ENCODE results near the gene DUT.
A peak's percentile ranks its signal among the peaks of the same experiment; 100 is the strongest.

Gene DUT

DNA sequence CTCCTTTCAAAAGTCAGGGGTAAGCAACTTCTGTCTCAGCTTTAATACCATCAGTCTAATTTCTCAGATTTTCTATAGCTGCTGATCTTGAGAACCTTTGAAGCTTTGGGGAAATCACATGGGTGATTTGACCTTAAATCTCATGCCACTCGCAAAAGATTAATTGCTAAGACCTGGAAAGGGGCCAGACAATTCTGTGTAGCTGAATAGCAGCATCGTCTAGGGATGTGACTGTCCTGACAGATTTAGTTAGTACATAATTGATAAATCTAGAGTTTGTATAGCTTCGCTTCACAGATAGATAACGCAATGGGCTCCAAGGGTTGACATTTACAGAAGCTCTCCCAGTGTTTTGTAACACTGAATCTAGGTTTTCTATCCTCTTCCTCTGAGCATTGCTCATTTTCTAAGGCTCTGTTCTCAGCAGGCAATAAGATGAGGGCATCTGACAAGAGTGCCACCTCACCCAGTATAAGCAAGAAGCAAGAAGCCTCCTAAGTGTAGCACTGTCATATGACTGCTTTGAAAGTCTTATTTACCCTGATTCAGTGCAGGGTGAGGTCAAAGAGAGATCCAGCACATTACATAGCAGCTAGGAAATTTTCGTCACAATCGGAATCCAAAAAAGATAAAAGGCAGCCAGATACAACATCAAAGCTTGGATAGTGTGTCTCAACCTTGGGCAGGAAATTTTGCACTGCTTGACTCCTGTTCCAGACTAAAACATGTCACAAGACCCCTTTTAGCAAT is 47.7 kb upstream of the DUT start:
- no peak for ATAC-seq

DNA sequence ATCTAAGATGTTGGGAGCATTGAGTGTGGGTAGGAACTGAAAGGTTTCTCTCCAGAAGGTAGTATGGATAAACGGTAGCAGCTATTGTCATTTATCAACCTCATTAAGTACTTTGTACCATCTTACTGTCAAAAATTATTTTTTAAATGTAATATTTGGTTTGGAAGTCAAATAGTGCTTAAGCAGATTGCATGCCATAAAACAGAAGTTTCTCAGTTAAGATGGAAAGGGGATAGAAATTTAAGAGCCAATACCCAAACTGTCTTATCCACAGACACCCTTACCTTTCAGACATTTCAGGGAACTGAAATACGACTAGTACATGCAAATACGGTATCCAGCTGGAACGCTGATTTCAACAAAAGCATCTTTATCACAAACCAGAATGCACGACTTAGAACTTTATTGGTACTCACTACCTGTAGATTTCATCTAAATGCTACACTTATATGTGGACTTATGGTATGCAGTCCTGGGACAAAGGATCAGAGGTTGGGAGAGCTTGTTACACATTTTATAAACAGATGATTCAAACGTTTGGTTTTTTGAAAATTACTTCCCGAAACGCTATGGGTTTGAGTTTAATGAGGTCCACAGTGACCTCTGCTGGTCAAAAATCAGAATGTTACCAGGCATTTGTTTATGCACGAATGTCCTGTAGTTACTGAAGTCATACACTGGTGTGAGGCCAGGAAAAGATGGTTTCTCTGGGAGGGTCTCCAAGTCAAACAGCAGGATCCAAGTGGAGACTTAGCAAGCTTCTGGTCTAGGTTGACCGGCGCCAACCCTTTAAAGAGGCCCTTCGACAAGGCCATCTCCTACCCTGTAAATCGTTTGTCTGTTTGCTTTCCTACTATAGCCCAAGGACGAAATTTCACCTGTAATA is 45.7 kb upstream of the DUT start:
- ATAC-seq: peak; percentile 96
- TF ChIP-seq ZNF70 (CRISPR knock-in tag; IDR thresholded peaks at IDR 0.05) (no peak), OSR1 (CRISPR knock-in tag; IDR thresholded peaks at IDR 0.05) (no peak)

More for the DNA sequence above, 47.7 kb upstream of the DUT start:
- TF ChIP-seq TCF4 (CRISPR knock-in tag; IDR thresholded peaks at IDR 0.05; ENCODE audit: borderline replicate concordance) (no peak), ISL1 (CRISPR knock-in tag; IDR thresholded peaks at IDR 0.05) (no peak), ZFP3 (CRISPR knock-in tag; IDR thresholded peaks at IDR 0.05) (no peak), SNAI2 (CRISPR knock-in tag; IDR thresholded peaks at IDR 0.05) (no peak), OSR1 (CRISPR knock-in tag; IDR thresholded peaks at IDR 0.05) (no peak), ZC3H10 (CRISPR knock-in tag; IDR thresholded peaks at IDR 0.05) (no peak), ARNTL (CRISPR knock-in tag; IDR thresholded peaks at IDR 0.05; ENCODE audit: borderline replicate concordance, low read depth) (no peak), CSDC2 (CRISPR knock-in tag; IDR thresholded peaks at IDR 0.05) (no peak), BACH2 (CRISPR knock-in tag; IDR thresholded peaks at IDR 0.05; ENCODE audit: borderline replicate concordance) (no peak), ZFP30 (CRISPR knock-in tag; IDR thresholded peaks at IDR 0.05) (no peak), ZNF70 (CRISPR knock-in tag; IDR thresholded peaks at IDR 0.05) (no peak), GLIS3 (CRISPR knock-in tag; IDR thresholded peaks at IDR 0.05) (no peak), PPARA (CRISPR knock-in tag; IDR thresholded peaks at IDR 0.05; ENCODE audit: borderline replicate concordance) (no peak)
- TF ChIP-seq, protein P1, sequence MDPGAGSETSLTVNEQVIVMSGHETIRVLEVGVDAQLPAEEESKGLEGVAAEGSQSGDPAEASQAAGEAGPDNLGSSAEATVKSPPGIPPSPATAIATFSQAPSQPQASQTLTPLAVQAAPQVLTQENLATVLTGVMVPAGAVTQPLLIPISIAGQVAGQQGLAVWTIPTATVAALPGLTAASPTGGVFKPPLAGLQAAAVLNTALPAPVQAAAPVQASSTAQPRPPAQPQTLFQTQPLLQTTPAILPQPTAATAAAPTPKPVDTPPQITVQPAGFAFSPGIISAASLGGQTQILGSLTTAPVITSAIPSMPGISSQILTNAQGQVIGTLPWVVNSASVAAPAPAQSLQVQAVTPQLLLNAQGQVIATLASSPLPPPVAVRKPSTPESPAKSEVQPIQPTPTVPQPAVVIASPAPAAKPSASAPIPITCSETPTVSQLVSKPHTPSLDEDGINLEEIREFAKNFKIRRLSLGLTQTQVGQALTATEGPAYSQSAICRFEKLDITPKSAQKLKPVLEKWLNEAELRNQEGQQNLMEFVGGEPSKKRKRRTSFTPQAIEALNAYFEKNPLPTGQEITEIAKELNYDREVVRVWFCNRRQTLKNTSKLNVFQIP (CRISPR knock-in tag; IDR thresholded peaks at IDR 0.05; ENCODE audit: borderline replicate concordance, low read depth): no peak
- TF ChIP-seq, protein P2, sequence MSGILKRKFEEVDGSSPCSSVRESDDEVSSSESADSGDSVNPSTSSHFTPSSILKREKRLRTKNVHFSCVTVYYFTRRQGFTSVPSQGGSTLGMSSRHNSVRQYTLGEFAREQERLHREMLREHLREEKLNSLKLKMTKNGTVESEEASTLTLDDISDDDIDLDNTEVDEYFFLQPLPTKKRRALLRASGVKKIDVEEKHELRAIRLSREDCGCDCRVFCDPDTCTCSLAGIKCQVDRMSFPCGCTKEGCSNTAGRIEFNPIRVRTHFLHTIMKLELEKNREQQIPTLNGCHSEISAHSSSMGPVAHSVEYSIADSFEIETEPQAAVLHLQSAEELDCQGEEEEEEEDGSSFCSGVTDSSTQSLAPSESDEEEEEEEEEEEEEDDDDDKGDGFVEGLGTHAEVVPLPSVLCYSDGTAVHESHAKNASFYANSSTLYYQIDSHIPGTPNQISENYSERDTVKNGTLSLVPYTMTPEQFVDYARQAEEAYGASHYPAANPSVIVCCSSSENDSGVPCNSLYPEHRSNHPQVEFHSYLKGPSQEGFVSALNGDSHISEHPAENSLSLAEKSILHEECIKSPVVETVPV (CRISPR knock-in tag; IDR thresholded peaks at IDR 0.05): no peak
- TF ChIP-seq, protein P3, sequence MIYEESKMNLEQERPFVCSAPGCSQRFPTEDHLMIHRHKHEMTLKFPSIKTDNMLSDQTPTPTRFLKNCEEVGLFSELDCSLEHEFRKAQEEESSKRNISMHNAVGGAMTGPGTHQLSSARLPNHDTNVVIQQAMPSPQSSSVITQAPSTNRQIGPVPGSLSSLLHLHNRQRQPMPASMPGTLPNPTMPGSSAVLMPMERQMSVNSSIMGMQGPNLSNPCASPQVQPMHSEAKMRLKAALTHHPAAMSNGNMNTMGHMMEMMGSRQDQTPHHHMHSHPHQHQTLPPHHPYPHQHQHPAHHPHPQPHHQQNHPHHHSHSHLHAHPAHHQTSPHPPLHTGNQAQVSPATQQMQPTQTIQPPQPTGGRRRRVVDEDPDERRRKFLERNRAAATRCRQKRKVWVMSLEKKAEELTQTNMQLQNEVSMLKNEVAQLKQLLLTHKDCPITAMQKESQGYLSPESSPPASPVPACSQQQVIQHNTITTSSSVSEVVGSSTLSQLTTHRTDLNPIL (CRISPR knock-in tag; IDR thresholded peaks at IDR 0.05; ENCODE audit: low read depth): no peak
- TF ChIP-seq, protein P4, sequence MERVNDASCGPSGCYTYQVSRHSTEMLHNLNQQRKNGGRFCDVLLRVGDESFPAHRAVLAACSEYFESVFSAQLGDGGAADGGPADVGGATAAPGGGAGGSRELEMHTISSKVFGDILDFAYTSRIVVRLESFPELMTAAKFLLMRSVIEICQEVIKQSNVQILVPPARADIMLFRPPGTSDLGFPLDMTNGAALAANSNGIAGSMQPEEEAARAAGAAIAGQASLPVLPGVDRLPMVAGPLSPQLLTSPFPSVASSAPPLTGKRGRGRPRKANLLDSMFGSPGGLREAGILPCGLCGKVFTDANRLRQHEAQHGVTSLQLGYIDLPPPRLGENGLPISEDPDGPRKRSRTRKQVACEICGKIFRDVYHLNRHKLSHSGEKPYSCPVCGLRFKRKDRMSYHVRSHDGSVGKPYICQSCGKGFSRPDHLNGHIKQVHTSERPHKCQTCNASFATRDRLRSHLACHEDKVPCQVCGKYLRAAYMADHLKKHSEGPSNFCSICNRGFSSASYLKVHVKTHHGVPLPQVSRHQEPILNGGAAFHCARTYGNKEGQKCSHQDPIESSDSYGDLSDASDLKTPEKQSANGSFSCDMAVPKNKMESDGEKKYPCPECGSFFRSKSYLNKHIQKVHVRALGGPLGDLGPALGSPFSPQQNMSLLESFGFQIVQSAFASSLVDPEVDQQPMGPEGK (CRISPR knock-in tag; IDR thresholded peaks at IDR 0.05; ENCODE audit: borderline replicate concordance): no peak

DNA sequence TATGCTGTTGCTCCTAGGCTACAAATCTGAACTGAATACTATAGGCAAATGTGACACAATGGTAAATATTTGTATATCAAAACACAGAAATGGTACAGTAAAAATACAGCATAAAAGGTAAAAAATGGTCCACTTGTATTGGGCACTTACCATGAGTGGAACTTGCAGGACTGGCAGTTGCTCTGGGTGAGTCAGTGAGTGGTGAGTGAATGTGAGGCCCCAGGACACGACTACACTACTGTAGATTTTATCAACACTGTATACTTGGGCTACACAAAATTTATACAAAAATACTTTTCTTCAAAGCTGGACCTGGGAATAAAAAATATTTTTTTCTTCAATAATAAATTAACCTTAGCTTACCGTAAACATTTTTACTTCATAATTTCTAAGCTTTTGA is 41.6 kb upstream of the DUT start:
- ATAC-seq: no peak
- TF ChIP-seq BACH2 (CRISPR knock-in tag; IDR thresholded peaks at IDR 0.05; ENCODE audit: borderline replicate concordance) (no peak), ZFP3 (CRISPR knock-in tag; IDR thresholded peaks at IDR 0.05) (no peak), ZC3H10 (CRISPR knock-in tag; IDR thresholded peaks at IDR 0.05) (no peak), ZNF8 (CRISPR knock-in tag; IDR thresholded peaks at IDR 0.05) (no peak), ARNTL (CRISPR knock-in tag; IDR thresholded peaks at IDR 0.05; ENCODE audit: borderline replicate concordance, low read depth) (no peak), ESRRG (CRISPR knock-in tag; IDR thresholded peaks at IDR 0.05) (no peak), TCF4 (CRISPR knock-in tag; IDR thresholded peaks at IDR 0.05; ENCODE audit: borderline replicate concordance) (no peak), GLIS3 (CRISPR knock-in tag; IDR thresholded peaks at IDR 0.05) (no peak)
- TF ChIP-seq, protein P1 (CRISPR knock-in tag; IDR thresholded peaks at IDR 0.05; ENCODE audit: borderline replicate concordance, low read depth): no peak
- TF ChIP-seq, protein P4 (CRISPR knock-in tag; IDR thresholded peaks at IDR 0.05; ENCODE audit: borderline replicate concordance): no peak
- TF ChIP-seq, protein P2 (CRISPR knock-in tag; IDR thresholded peaks at IDR 0.05): no peak
- TF ChIP-seq, protein P5, sequence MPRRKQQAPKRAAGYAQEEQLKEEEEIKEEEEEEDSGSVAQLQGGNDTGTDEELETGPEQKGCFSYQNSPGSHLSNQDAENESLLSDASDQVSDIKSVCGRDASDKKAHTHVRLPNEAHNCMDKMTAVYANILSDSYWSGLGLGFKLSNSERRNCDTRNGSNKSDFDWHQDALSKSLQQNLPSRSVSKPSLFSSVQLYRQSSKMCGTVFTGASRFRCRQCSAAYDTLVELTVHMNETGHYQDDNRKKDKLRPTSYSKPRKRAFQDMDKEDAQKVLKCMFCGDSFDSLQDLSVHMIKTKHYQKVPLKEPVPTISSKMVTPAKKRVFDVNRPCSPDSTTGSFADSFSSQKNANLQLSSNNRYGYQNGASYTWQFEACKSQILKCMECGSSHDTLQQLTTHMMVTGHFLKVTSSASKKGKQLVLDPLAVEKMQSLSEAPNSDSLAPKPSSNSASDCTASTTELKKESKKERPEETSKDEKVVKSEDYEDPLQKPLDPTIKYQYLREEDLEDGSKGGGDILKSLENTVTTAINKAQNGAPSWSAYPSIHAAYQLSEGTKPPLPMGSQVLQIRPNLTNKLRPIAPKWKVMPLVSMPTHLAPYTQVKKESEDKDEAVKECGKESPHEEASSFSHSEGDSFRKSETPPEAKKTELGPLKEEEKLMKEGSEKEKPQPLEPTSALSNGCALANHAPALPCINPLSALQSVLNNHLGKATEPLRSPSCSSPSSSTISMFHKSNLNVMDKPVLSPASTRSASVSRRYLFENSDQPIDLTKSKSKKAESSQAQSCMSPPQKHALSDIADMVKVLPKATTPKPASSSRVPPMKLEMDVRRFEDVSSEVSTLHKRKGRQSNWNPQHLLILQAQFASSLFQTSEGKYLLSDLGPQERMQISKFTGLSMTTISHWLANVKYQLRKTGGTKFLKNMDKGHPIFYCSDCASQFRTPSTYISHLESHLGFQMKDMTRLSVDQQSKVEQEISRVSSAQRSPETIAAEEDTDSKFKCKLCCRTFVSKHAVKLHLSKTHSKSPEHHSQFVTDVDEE (CRISPR knock-in tag; IDR thresholded peaks at IDR 0.05): no peak
